Ectodermal cell (in vitro differentiated cells): ENCODE data around the gene TFF1.

Source experiments
- H3K27ac ChIP-seq: 2 replicates; pipeline ENCODE4 v1.7.0; 2013; ENCODE audit warnings: mild to moderate bottlenecking, low read depth, low read length; ENCODE audit not compliant: insufficient read depth, poor library complexity, severe bottlenecking
- H3K27me3 ChIP-seq: 2 replicates; pipeline ENCODE4 v1.7.0; 2013; ENCODE audit warnings: mild to moderate bottlenecking, low read length; ENCODE audit not compliant: insufficient read depth, control insufficient read depth, poor library complexity, severe bottlenecking
- H3K36me3 ChIP-seq: one replicate; pipeline ENCODE4 v1.7.0; 2013; ENCODE audit warnings: low read length; ENCODE audit not compliant: control insufficient read depth, insufficient read depth
- H3K4me1 ChIP-seq: one replicate; pipeline ENCODE4 v1.7.0; 2013; ENCODE audit warnings: low read length; ENCODE audit not compliant: control insufficient read depth, insufficient read depth
- H3K4me3 ChIP-seq: 2 replicates; pipeline ENCODE4 v1.7.0; 2013; ENCODE audit warnings: low read depth, low read length, control low read depth; ENCODE audit not compliant: insufficient read depth
- H3K9me3 ChIP-seq: 2 replicates; pipeline ENCODE4 v1.7.0; 2013; ENCODE audit warnings: mild to moderate bottlenecking, low read length, moderate library complexity; ENCODE audit not compliant: control insufficient read depth
- WGBS, 2 experiments: methylation state at CpG; one replicate each; pipeline ENCODE4 v1.1.7; 2013; ENCODE audit warnings: missing lambda C conversion rate in 2 of 2; 5-methylcytosine and 5-hydroxymethylcytosine counted together

TFF1 gene

GRCh38 chr21:42383331-42383730, 17.0 kb upstream of the TFF1 start:
- 94 to 95% methylated on average over 6 of the region's 6 CpGs for WGBS, 2 experiments
- no peak overlapping the region for H3K27ac ChIP-seq
- H3K36me3 ChIP-seq: no peaks in the 10 kb centered on the region
- no peak overlapping the region for H3K4me3 ChIP-seq
- H3K4me1 ChIP-seq: no peaks in the 10 kb centered on the region
- H3K9me3 ChIP-seq: no peaks in the 10 kb centered on the region
- H3K27me3 ChIP-seq: no peaks in the 10 kb centered on the region

GRCh38 chr21:42382915-42383314, 16.6 kb upstream of the TFF1 start:
- Histone ChIP-seq H3K4me3 (no peak overlapping the region), H3K27me3 (no peaks in the 10 kb centered on the region), H3K9me3 (no peaks in the 10 kb centered on the region), H3K36me3 (no peaks in the 10 kb centered on the region), H3K27ac (no peak overlapping the region), H3K4me1 (no peaks in the 10 kb centered on the region)
- WGBS, 2 experiments: 92 to 96% methylated on average over 6 of the region's 6 CpGs

- Histone ChIP-seq H3K27me3 (no peaks in the 10 kb centered on the region), H3K4me3 (no peak overlapping the region), H3K36me3 (no peaks in the 10 kb centered on the region), H3K4me1 (no peaks in the 10 kb centered on the region), H3K27ac (no peak overlapping the region), H3K9me3 (no peaks in the 10 kb centered on the region)
- 46 to 58% methylated on average over 1 of the region's 1 CpG for WGBS, 2 experiments
Observed at GRCh38 chr21:42381347-42381984, 15.1 kb upstream of the TFF1 start.

GRCh38 chr21:42379426-42380215, 13.3 kb upstream of the TFF1 start:
- Histone ChIP-seq H3K36me3 (no peaks in the 10 kb centered on the region), H3K9me3 (no peaks in the 10 kb centered on the region), H3K4me1 (no peaks in the 10 kb centered on the region), H3K27ac (no peak overlapping the region), H3K4me3 (no peak overlapping the region), H3K27me3 (no peaks in the 10 kb centered on the region)
- 87 to 91% methylated on average over 17 of the region's 17 CpGs for WGBS, 2 experiments

GRCh38 chr21:42378418-42378817, 12.1 kb upstream of the TFF1 start:
- Histone ChIP-seq H3K4me1 (no peaks in the 10 kb centered on the region), H3K27me3 (no peaks in the 10 kb centered on the region), H3K36me3 (no peaks in the 10 kb centered on the region), H3K4me3 (no peak overlapping the region), H3K27ac (no peak overlapping the region), H3K9me3 (no peaks in the 10 kb centered on the region)
- 90% methylated on average over 8 of the region's 8 CpGs for WGBS, 2 experiments

GRCh38 chr21:42377951-42378340, 11.6 kb upstream of the TFF1 start:
- no peak overlapping the region for H3K27ac ChIP-seq
- H3K27me3 ChIP-seq: no peaks in the 10 kb centered on the region
- H3K4me1 ChIP-seq: no peaks in the 10 kb centered on the region
- H3K9me3 ChIP-seq: no peaks in the 10 kb centered on the region
- H3K4me3 ChIP-seq: no peak overlapping the region
- no peaks in the 10 kb centered on the region for H3K36me3 ChIP-seq
- WGBS, 2 experiments: 92 to 95% methylated on average over 5 of the region's 5 CpGs

GRCh38 chr21:42377211-42377950, 11.0 kb upstream of the TFF1 start:
- H3K4me3 ChIP-seq: no peak overlapping the region
- no peaks in the 10 kb centered on the region for H3K4me1 ChIP-seq
- H3K9me3 ChIP-seq: no peaks in the 10 kb centered on the region
- H3K27ac ChIP-seq: no peak overlapping the region
- H3K36me3 ChIP-seq: no peaks in the 10 kb centered on the region
- H3K27me3 ChIP-seq: no peaks in the 10 kb centered on the region
- 89% methylated on average over 24 of the region's 24 CpGs for WGBS, 2 experiments

GRCh38 chr21:42376338-42376982, 10.1 kb upstream of the TFF1 start:
- no peaks in the 10 kb centered on the region for H3K4me1 ChIP-seq
- no peaks in the 10 kb centered on the region for H3K27me3 ChIP-seq
- H3K27ac ChIP-seq: no peak overlapping the region
- H3K4me3 ChIP-seq: no peak overlapping the region
- WGBS, 2 experiments: 90 to 91% methylated on average over 32 of the region's 32 CpGs
- H3K36me3 ChIP-seq: no peaks in the 10 kb centered on the region
- no peaks in the 10 kb centered on the region for H3K9me3 ChIP-seq

GRCh38 chr21:42375966-42376337, 9.6 kb upstream of the TFF1 start:
- no peak overlapping the region for H3K27ac ChIP-seq
- no peak overlapping the region for H3K4me3 ChIP-seq
- no peaks in the 10 kb centered on the region for H3K27me3 ChIP-seq
- 89 to 94% methylated on average over 3 of the region's 3 CpGs for WGBS, 2 experiments
- H3K4me1 ChIP-seq: no peaks in the 10 kb centered on the region
- no peaks in the 10 kb centered on the region for H3K36me3 ChIP-seq
- H3K9me3 ChIP-seq: no peaks in the 10 kb centered on the region

GRCh38 chr21:42375506-42375905, 9.2 kb upstream of the TFF1 start:
- H3K4me3 ChIP-seq: no peak overlapping the region
- no peaks in the 10 kb centered on the region for H3K9me3 ChIP-seq
- WGBS, 2 experiments: 88 to 90% methylated on average over 11 of the region's 11 CpGs
- H3K27ac ChIP-seq: no peak overlapping the region
- no peaks in the 10 kb centered on the region for H3K36me3 ChIP-seq
- no peaks in the 10 kb centered on the region for H3K4me1 ChIP-seq
- no peaks in the 10 kb centered on the region for H3K27me3 ChIP-seq
